ENCODE data around the gene TMEM248.

DNA sequence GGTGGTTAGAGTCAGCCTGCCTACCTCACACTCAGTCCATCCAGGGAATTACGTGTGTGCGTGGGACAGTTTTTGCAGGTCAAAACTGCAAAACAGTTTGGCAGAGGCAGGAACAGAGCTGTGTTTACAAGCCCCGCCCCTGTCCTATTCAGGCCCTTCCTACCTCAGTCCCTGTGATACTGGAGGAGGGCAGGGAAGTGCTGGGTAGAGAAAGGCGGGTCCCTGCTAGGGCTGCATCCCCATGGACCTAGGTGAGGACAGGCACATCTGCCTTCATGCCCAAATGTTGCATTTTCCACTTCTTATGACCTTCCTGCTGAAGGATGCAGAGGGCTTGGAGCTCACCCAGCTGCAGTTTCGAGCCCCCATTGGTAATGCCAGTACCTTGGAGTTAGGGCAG, 49.3 kb downstream of the TMEM248 start:
- TF ChIP-seq ZNF24 (IDR thresholded peaks at IDR 0.05): no peak
- no peak for TF ChIP-seq EZH2 (IDR thresholded peaks at IDR 0.05; ENCODE audit: borderline replicate concordance, control insufficient read depth, low read depth, low read length)
- TF ChIP-seq RFX5 (IDR thresholded peaks at IDR 0.05; ENCODE audit: low read depth, low read length): no peak
- TF ChIP-seq NFIC (IDR thresholded peaks at IDR 0.05; ENCODE audit: low read depth, low read length): no peak

Data from GM12878 (cell line).